ENCODE results near the gene KCNA5. TPM values are rescaled to one million over a fixed set of nuclear protein-coding genes. Genes with fewer than 3 reads are reported as not detected.

KCNA5 gene
- total and polyA plus RNA-seq, 9 of the 15 experiments (the other 6 are each of a cell fraction or from before 2014, with no cell fraction given) = not detected

DNA sequence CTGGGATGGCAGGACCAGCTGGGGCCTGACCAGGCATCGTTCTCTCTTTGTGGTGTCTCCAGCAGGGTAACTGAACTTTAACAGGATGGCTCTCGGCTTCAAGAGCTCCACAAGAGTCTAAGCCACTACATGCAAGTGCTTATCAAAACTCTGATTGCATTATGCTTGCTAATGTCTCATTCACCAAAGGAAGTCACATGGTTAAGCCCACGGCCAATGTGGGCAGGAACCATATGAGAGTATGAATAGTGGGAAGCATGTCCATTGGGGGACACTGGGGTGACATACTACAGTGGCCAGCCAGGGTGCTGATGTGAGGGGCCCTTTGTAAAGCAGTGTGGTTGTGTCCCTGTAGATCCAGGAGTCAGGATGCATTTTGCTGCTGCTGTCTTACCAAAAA, 35.0 kb upstream of the KCNA5 start:
- H3K4me1 ChIP-seq (replicated peaks in 1 of 2; ENCODE audit: control insufficient read depth in 2 of 2, insufficient read depth in 2 of 2, low read length in 2 of 2) = no peaks in the 10 kb centered on the region
- FAIRE-seq = no peak
- H3K27ac ChIP-seq (ENCODE audit: extremely low read depth, low read depth, low read length) = no peak overlapping the region
- H3K4me2 ChIP-seq (ENCODE audit: insufficient read depth, low read length) = no peak overlapping the region
- H3K27me3 ChIP-seq (ENCODE audit: control insufficient read depth in 2 of 2, insufficient read depth in 2 of 2, low read length in 2 of 2) = peaks cover 0 to 3% of the 10 kb centered on the region in 2 experiments; a peak in 1 of 5 replicates
- no peak for ATAC-seq
- TF ChIP-seq GATA2 (CRISPR knock-in tag; IDR thresholded peaks at IDR 0.05) (no peak), ZC3H8 (IDR thresholded peaks at IDR 0.05) (no peak), DACH1 (IDR thresholded peaks at IDR 0.05; ENCODE audit: partially characterized antibody) (no peak), FOSL1 (tag; conservative IDR thresholded peaks at IDR 0.05) (no peak), GTF2F1 (IDR thresholded peaks at IDR 0.05; ENCODE audit: low read depth, low read length) (no peak), HOXB6 (CRISPR knock-in tag; IDR thresholded peaks at IDR 0.05; ENCODE audit: borderline replicate concordance) (no peak), HDAC2 (IDR thresholded peaks at IDR 0.05) (no peak), COPS2 (conservative IDR thresholded peaks at IDR 0.05) (no peak), TSC22D4 (tag; IDR thresholded peaks at IDR 0.05) (no peak)
- no peak for DNase-seq (ENCODE audit: extremely low read depth in 1 of 4, low spot score in 3 of 4)
- H2AFZ ChIP-seq (ENCODE audit: low read depth, low read length) = no peak overlapping the region
- no peaks in the 10 kb centered on the region for H3K9me1 ChIP-seq (ENCODE audit: control insufficient read depth, insufficient read depth, low read length)
- intact Hi-C loops (cut with micrococcal nuclease) (no loop called here), in situ Hi-C loops (cut with MboI) (loop anchor here (10.0 kb wide), 1 partner anchor 134 kb away; no protein-coding TSS in a partner anchor)
- no peak overlapping the region for H3K4me3 ChIP-seq
- no peaks in the 10 kb centered on the region for H3K79me2 ChIP-seq (ENCODE audit: control insufficient read depth, insufficient read depth, low read length)
- no peaks in the 10 kb centered on the region for H4K20me1 ChIP-seq (replicated peaks; ENCODE audit: control insufficient read depth, insufficient read depth, low read length)
- ChIA-PET POLR2A (no interaction called here), CTCF (ENCODE audit: low intra/inter-chr PET ratio) (no interaction called here)
- H3K36me3 ChIP-seq (ENCODE audit: control insufficient read depth, insufficient read depth, low read length) = no peaks in the 10 kb centered on the region
- no TSS peak for BruUV-seq (replicated peaks)
- H3K9ac ChIP-seq (ENCODE audit: insufficient read depth in 1 of 2, low read depth in 2 of 2, low read length in 2 of 2) = no peak overlapping the region
- WGBS (ENCODE audit: insufficient coverage, low coverage, missing lambda C conversion rate) = 0% methylated on average over 3 of the region's 3 CpGs
- no peaks in the 10 kb centered on the region for H3K9me3 ChIP-seq (replicated peaks; ENCODE audit: control insufficient read depth, insufficient read depth, low read depth, low read length)

DNA sequence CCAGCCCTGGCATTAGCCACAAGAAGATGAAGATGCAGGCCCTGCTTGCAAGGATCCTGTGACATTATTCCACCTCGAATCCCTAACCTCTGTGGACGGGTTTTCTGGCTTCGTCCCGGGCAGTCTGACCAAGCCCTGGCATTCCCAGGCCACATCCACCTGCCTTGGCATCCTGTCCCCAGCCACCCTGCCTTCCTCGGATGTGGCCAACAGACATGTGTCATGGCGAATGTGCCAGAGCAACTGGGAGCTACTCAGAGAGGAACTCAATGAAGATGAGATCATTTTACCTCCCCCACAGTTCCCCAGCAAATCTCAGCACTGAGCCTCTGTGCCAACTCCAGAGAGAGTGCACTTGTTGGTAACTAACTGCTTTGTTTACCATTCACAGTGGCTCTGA, 33.5 kb upstream of the KCNA5 start:
- Histone ChIP-seq H3K36me3 (ENCODE audit: control insufficient read depth, insufficient read depth, low read length) (no peaks in the 10 kb centered on the region), H3K4me3 (no peak overlapping the region), H3K9me3 (replicated peaks; ENCODE audit: control insufficient read depth, insufficient read depth, low read depth, low read length) (no peaks in the 10 kb centered on the region), H3K9me1 (ENCODE audit: control insufficient read depth, insufficient read depth, low read length) (no peaks in the 10 kb centered on the region), H3K27me3 (ENCODE audit: control insufficient read depth in 2 of 2, insufficient read depth in 2 of 2, low read length in 2 of 2) (peaks cover 0 to 8% of the 10 kb centered on the region in 2 experiments; a peak in 1 of 5 replicates), H3K27ac (ENCODE audit: extremely low read depth, low read depth, low read length) (no peak overlapping the region), H3K4me1 (replicated peaks in 1 of 2; ENCODE audit: control insufficient read depth in 2 of 2, insufficient read depth in 2 of 2, low read length in 2 of 2) (no peaks in the 10 kb centered on the region), H3K9ac (ENCODE audit: insufficient read depth in 1 of 2, low read depth in 2 of 2, low read length in 2 of 2) (no peak overlapping the region), H3K79me2 (ENCODE audit: control insufficient read depth, insufficient read depth, low read length) (no peaks in the 10 kb centered on the region), H4K20me1 (replicated peaks; ENCODE audit: control insufficient read depth, insufficient read depth, low read length) (no peaks in the 10 kb centered on the region), H3K4me2 (ENCODE audit: insufficient read depth, low read length) (no peak overlapping the region), H2AFZ (ENCODE audit: low read depth, low read length) (no peak overlapping the region)
- DNase-seq (ENCODE audit: extremely low read depth in 1 of 4, low spot score in 3 of 4) (no peak), FAIRE-seq (no peak), ATAC-seq (no peak)
- CTCF ChIA-PET (ENCODE audit: low intra/inter-chr PET ratio) = no interaction called here
- intact Hi-C loops (cut with micrococcal nuclease) (no loop called here), in situ Hi-C loops (cut with MboI) (no loop called here)
- no TSS peak for BruUV-seq (replicated peaks)
- POLR2A ChIA-PET = no interaction called here
- 0% methylated on average over 6 of the region's 6 CpGs for WGBS (ENCODE audit: insufficient coverage, low coverage, missing lambda C conversion rate)
- no peak for TF ChIP-seq SRSF1 (IDR thresholded peaks at IDR 0.05; ENCODE audit: low read depth, low read length)
- TF ChIP-seq TARDBP (IDR thresholded peaks at IDR 0.05) = no peak
- TF ChIP-seq, protein P1, sequence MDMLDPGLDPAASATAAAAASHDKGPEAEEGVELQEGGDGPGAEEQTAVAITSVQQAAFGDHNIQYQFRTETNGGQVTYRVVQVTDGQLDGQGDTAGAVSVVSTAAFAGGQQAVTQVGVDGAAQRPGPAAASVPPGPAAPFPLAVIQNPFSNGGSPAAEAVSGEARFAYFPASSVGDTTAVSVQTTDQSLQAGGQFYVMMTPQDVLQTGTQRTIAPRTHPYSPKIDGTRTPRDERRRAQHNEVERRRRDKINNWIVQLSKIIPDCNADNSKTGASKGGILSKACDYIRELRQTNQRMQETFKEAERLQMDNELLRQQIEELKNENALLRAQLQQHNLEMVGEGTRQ (CRISPR knock-in tag; IDR thresholded peaks at IDR 0.05) = no peak
- TF ChIP-seq, protein P2, sequence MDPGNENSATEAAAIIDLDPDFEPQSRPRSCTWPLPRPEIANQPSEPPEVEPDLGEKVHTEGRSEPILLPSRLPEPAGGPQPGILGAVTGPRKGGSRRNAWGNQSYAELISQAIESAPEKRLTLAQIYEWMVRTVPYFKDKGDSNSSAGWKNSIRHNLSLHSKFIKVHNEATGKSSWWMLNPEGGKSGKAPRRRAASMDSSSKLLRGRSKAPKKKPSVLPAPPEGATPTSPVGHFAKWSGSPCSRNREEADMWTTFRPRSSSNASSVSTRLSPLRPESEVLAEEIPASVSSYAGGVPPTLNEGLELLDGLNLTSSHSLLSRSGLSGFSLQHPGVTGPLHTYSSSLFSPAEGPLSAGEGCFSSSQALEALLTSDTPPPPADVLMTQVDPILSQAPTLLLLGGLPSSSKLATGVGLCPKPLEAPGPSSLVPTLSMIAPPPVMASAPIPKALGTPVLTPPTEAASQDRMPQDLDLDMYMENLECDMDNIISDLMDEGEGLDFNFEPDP (CRISPR knock-in tag; IDR thresholded peaks at IDR 0.05) = no peak
- TF ChIP-seq ZNF232 (CRISPR knock-in tag; IDR thresholded peaks at IDR 0.05) = no peak
- TF ChIP-seq ZNF140 (CRISPR knock-in tag; IDR thresholded peaks at IDR 0.05) = no peak
- no peak for TF ChIP-seq ZNF589 (CRISPR knock-in tag; IDR thresholded peaks at IDR 0.05; ENCODE audit: low read depth)
- TF ChIP-seq FOXK1 (CRISPR knock-in tag; IDR thresholded peaks at IDR 0.05; ENCODE audit: borderline replicate concordance) = no peak
- no peak for TF ChIP-seq PTRF (tag; IDR thresholded peaks at IDR 0.05)
- no peak for TF ChIP-seq EP400 (IDR thresholded peaks at IDR 0.05)
